HG02678 (cell line): ENCODE measurements around the gene UHRF1.
"Not testable (repeated sequence)": the region's sequence is repeated elsewhere in the genome, so short reads cannot be mapped to it uniquely, and the experiment has no call there.

Source experiments
- ATAC-seq: cut with Tn5 transposase; IDR thresholded peaks from one replicate; pipeline ENCODE4 v1.9.1; 2021; ENCODE audit warnings: mild to moderate bottlenecking, moderate library complexity; ENCODE audit not compliant: unreplicated experiment

UHRF1 gene

GRCh38 chr19:4909156-4909896 lies at the start of gene UHRF1:
Gene UHRF1, plus strand, starts transcription at chr19:4909501. Its CDS starts 1,385 bp downstream, at chr19:4910886.
- no peak for ATAC-seq

- no peak for ATAC-seq
These were observed 49.6 kb upstream of the UHRF1 start for GRCh38 chr19:4859697-4860096.

- ATAC-seq: no peak
These were observed 48.2 kb upstream of the UHRF1 start for GRCh38 chr19:4861147-4861546.

GRCh38 chr19:4866595-4867424 lies 42.5 kb upstream of the UHRF1 start:
- ATAC-seq: no peak

GRCh38 chr19:4867534-4868285 lies 41.6 kb upstream of the UHRF1 start, which contains the start of gene PLIN3:
Gene PLIN3, minus strand, starts transcription at chr19:4867667. Its CDS starts 6,273 bp downstream, at chr19:4861394.
- ATAC-seq: peak; percentile 78

GRCh38 chr19:4868286-4868834 lies 40.9 kb upstream of the UHRF1 start:
- no peak for ATAC-seq

GRCh38 chr19:4870025-4870700 lies 39.1 kb upstream of the UHRF1 start:
- no peak for ATAC-seq

GRCh38 chr19:4871711-4872110 lies 37.6 kb upstream of the UHRF1 start:
- ATAC-seq: no peak

- ATAC-seq: no peak
These were observed 35.4 kb upstream of the UHRF1 start for GRCh38 chr19:4873930-4874329.

- no peak for ATAC-seq
These were observed 31.4 kb upstream of the UHRF1 start for GRCh38 chr19:4877753-4878490.

GRCh38 chr19:4878491-4878968 lies 30.8 kb upstream of the UHRF1 start:
- no peak for ATAC-seq

- no peak for ATAC-seq
These were observed 30.3 kb upstream of the UHRF1 start for GRCh38 chr19:4879041-4879440.

GRCh38 chr19:4882874-4883273 lies 26.4 kb upstream of the UHRF1 start:
- not testable (repeated sequence) for ATAC-seq

- not testable (repeated sequence) for ATAC-seq
These were observed 24.3 kb upstream of the UHRF1 start for GRCh38 chr19:4884993-4885392.

- not testable (repeated sequence) for ATAC-seq
These were observed 21.5 kb upstream of the UHRF1 start for GRCh38 chr19:4887803-4888202.

- ATAC-seq: no peak
These were observed 20.1 kb upstream of the UHRF1 start for GRCh38 chr19:4889034-4889815.

GRCh38 chr19:4891066-4891465 lies 18.2 kb upstream of the UHRF1 start:
- ATAC-seq: no peak

GRCh38 chr19:4892962-4893361 lies 16.3 kb upstream of the UHRF1 start:
- ATAC-seq: not testable (repeated sequence)

GRCh38 chr19:4896372-4896771 lies 12.9 kb upstream of the UHRF1 start:
- ATAC-seq: no peak
